Measurements from ENCODE around the gene SDHD. TPM values are rescaled to one million over a fixed set of nuclear protein-coding genes. Genes with fewer than 3 reads are reported as not detected.
A peak's percentile ranks its signal among the peaks of the same experiment; 100 is the strongest.

Gene SDHD
- total RNA-seq, 1 donor: 110 TPM

DNA sequence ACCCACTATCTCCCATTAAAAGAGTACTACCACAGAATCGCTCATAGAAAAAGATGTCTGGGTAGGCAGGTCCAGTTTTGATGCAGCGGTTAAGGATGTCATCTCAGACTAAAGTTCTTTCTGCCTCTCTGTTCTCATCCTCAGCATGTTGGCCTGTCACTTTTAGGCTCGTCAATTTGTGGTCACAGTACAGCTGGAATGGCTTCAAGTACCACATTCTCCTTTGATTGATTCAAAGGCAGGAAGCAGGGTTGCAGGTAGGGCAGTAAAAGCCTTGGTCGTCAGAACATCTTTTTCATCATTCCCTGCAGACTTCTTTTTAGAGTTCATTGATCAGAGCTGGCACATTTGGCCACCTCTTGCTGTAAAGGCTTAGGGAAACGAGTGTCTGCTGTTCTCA, 28.7 kb downstream of the SDHD start:
- H3K4me3 ChIP-seq (ENCODE audit: low read depth, low read length): no peak overlapping the region
- TF ChIP-seq, protein P1, sequence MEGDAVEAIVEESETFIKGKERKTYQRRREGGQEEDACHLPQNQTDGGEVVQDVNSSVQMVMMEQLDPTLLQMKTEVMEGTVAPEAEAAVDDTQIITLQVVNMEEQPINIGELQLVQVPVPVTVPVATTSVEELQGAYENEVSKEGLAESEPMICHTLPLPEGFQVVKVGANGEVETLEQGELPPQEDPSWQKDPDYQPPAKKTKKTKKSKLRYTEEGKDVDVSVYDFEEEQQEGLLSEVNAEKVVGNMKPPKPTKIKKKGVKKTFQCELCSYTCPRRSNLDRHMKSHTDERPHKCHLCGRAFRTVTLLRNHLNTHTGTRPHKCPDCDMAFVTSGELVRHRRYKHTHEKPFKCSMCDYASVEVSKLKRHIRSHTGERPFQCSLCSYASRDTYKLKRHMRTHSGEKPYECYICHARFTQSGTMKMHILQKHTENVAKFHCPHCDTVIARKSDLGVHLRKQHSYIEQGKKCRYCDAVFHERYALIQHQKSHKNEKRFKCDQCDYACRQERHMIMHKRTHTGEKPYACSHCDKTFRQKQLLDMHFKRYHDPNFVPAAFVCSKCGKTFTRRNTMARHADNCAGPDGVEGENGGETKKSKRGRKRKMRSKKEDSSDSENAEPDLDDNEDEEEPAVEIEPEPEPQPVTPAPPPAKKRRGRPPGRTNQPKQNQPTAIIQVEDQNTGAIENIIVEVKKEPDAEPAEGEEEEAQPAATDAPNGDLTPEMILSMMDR (IDR thresholded peaks at IDR 0.05; ENCODE audit: insufficient read depth, low read length): no peak
- DNase-seq (ENCODE audit: low read depth): no peak

DNA sequence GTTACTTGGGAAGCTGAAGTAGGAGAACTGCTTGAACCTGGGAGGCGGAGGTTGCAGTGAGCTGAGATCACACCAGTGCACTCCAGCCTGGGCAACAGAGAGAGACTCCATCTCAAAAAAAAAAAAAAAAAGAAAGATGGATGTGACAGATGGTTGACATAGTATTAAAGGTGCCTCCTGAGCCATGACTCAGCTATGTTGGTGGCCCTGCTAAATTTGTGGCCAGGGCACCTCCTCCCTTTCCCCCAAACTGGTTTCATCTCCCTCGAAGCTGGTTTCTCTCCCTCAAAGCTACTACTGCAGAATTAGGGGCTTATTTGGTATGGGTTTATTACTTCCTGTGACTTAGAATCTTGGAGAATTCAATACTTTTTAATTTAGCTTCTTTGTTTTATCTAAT, 31.5 kb downstream of the SDHD start:
- no peak for DNase-seq (ENCODE audit: low read depth)
- TF ChIP-seq, protein P1 (IDR thresholded peaks at IDR 0.05; ENCODE audit: insufficient read depth, low read length): no peak
- no peak overlapping the region for H3K4me3 ChIP-seq (ENCODE audit: low read depth, low read length)

DNA sequence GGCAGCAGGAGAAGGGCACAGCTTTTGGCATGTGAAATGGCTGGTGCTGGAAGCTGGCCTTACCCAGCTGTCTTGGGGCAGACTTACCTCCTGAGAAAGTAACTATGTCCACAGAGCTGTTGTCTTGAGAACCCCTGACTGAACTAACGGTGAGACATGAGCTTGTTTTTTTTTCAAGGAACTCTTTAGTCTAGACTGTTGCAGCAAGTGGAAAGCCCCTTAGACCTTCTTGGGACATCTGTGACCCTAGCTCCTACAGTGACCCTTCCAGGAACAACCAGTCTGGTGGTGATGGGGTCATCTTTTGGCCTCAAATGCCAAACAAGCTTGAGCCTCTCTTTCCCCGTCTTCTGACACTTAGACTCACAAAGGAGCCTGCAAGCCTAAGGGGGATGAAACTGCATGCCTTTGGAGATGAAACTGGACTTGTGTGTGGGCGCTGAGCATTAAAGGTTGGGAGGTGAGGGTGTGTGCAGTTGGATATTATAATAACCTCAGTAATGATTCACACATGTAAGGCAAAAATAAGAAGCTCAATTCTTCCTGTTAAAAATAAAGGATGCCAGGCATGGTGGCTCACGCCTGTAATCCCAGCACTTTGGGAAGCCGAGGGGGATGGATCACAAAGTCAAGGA, 35.4 kb downstream of the SDHD start:
- DNase-seq (ENCODE audit: low read depth): no peak
- H3K4me3 ChIP-seq (ENCODE audit: low read depth, low read length): no peak overlapping the region
- TF ChIP-seq, protein P1 (IDR thresholded peaks at IDR 0.05; ENCODE audit: insufficient read depth, low read length): no peak

DNA sequence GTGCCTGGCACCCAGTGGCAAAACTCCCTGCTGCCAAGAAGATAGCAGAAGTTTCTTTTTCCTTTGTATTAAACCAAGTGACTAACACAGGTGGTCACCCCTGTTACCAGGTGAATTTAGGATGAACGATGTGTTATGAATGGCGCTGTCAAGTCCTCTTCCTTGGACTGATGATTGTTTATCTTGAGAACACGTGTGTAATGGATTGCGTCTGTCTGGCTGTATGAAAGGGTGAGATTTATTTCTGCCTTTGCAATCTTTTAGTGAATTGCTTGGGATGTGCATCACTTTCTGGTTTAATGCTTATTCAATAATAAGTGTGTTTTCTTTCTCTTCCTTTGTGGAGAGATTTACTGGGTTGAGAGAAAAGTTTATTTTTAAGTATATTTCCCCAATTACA, 36.5 kb downstream of the SDHD start:
- TF ChIP-seq, protein P1 (IDR thresholded peaks at IDR 0.05; ENCODE audit: insufficient read depth, low read length): no peak
- no peak overlapping the region for H3K4me3 ChIP-seq (ENCODE audit: low read depth, low read length)
- no peak for DNase-seq (ENCODE audit: low read depth)

DNA sequence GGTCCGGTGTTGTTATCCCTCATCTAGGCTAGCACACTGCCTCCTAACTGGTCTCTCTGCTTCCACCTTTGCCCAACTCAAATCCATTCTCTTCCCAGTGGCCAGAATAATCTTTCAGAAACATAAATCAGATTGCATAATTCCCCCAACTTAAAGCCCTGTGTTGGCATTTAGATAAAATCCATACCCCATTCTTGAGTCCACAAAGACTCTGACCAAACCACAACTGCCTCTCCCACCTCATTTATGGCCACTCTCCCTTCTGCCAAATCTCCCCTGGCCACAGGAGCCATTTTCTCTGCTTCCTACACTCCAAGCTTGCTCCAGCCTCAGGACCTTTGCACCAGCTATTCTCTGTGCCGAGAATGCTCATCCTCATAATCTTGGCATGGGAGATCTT, 40.4 kb downstream of the SDHD start:
- no peak overlapping the region for H3K4me3 ChIP-seq (ENCODE audit: low read depth, low read length)
- no peak for DNase-seq (ENCODE audit: low read depth)
- TF ChIP-seq, protein P1 (IDR thresholded peaks at IDR 0.05; ENCODE audit: insufficient read depth, low read length): no peak

DNA sequence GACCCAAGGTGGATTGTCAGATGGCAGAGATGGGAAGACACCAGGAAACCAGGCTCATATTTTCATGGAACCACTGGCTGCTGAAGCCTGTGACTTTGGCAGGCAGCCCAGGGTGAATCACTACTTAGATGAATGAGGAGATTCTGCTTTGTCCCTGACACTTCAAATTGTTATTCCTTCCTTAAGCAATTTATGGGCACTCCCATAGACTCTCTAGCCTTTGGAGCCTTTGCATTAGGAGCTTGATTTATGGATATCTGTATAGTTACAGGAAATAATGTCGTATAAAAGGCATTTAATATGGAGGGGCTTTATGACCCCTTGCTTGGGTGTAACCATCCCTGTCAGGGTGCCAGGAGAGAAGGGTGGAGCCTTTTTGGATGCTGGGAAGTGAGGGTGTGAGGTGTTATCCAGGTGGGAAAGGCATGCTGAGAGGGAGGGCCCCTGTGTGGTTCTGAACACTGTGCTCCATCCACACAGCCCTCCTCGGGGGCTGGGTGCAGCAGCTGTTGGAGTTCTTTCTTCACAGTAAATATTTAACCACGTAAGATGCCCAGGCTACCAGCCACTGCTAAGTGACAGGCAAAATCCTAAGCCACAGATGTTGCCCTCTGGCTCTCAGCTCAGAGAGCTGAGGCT, 41.9 kb downstream of the SDHD start:
- TF ChIP-seq, protein P1 (IDR thresholded peaks at IDR 0.05; ENCODE audit: insufficient read depth, low read length): no peak
- peak; percentile 59 for DNase-seq (ENCODE audit: low read depth)
- H3K4me3 ChIP-seq (ENCODE audit: low read depth, low read length): no peak overlapping the region

Measured in fibroblast of the aortic adventitia (primary cell).